CD4-positive, alpha-beta memory T cell (primary cell): Measurements from ENCODE around the gene TRIM41. TPM values are rescaled to one million over a fixed set of nuclear protein-coding genes. Genes with fewer than 3 reads are reported as not detected.
"Not testable (repeated sequence)": the region's sequence is repeated elsewhere in the genome, so short reads cannot be mapped to it uniquely, and the experiment has no call there.

Experiments used
- CTCF ChIA-PET: fragments of 350-600 bp; sonication (Branson Sonifier 250); formaldehyde crosslinking; loops from one replicate; lab custom pipeline; 2021; ENCODE audit warnings: inconsistent platforms; ENCODE audit not compliant: partially characterized antibody; lab: Charles Lee
- POLR2A ChIA-PET: fragments of 350-600 bp; sonication (Branson Sonifier 250); formaldehyde crosslinking; loops from one replicate; lab custom pipeline; 2021; ENCODE audit not compliant: partially characterized antibody; lab: Charles Lee
- DNase-seq, 5 donors: peaks; one replicate each; pipeline versions ENCODE4 v3.0.0 to v3.0.0-alpha.2; 2020 to 2022; ENCODE audit warnings: mixed read lengths in 1 of 5
- H3K27ac ChIP-seq: one replicate; pipeline ENCODE4 v1.7.0; 2013; ENCODE audit warnings: low read depth, low read length
- H3K27me3 ChIP-seq: 2 replicates; pipeline ENCODE4 v1.7.0; 2013; ENCODE audit warnings: mild to moderate bottlenecking, low read length, moderate library complexity; ENCODE audit not compliant: insufficient read depth
- H3K36me3 ChIP-seq: 2 replicates; pipeline ENCODE4 v1.7.0; 2013; ENCODE audit warnings: mild to moderate bottlenecking, low read length, moderate library complexity; ENCODE audit not compliant: insufficient read depth
- H3K4me1 ChIP-seq: 2 replicates; pipeline ENCODE4 v1.7.0; 2013; ENCODE audit warnings: mild to moderate bottlenecking, low read length, moderate library complexity; ENCODE audit not compliant: insufficient read depth
- H3K4me3 ChIP-seq, 2 donors: one replicate each; pipeline ENCODE4 v1.7.0; 2013; ENCODE audit warnings: low read length in 2 of 2, mild to moderate bottlenecking in 1 of 2
- H3K9me3 ChIP-seq, 2 donors: one replicate each; pipeline ENCODE4 v1.7.0; 2013; ENCODE audit warnings: low read length in 2 of 2, control low read depth in 1 of 2; ENCODE audit not compliant: control insufficient read depth in 1 of 2
- H3K27ac Mint-ChIP-seq, 7 donors: one replicate each; pipeline ENCODE4 v1.8.0; 2020 to 2021; ENCODE audit warnings: mixed read lengths in 7 of 7, mild to moderate bottlenecking in 6 of 7, inconsistent platforms in 3 of 7, moderate library complexity in 3 of 7
- H3K27me3 Mint-ChIP-seq, 2 donors: one replicate each; pipeline ENCODE4 v1.8.0; 2020 to 2021; ENCODE audit warnings: mixed read lengths in 2 of 2
- H3K36me3 Mint-ChIP-seq, 2 donors: one replicate each; pipeline ENCODE4 v1.8.0; 2020 to 2021; ENCODE audit warnings: mixed read lengths in 2 of 2, inconsistent platforms in 1 of 2, mild to moderate bottlenecking in 1 of 2
- H3K4me1 Mint-ChIP-seq, 4 donors: one replicate each; pipeline ENCODE4 v1.8.0; 2020 to 2021; ENCODE audit warnings: mixed read lengths in 4 of 4, mild to moderate bottlenecking in 1 of 4
- H3K4me3 Mint-ChIP-seq, 8 donors: one replicate each; pipeline ENCODE4 v1.8.0; 2020 to 2021; ENCODE audit warnings: mixed read lengths in 8 of 8, mild to moderate bottlenecking in 7 of 8, moderate library complexity in 6 of 8, inconsistent platforms in 3 of 8
- H3K9me3 Mint-ChIP-seq, 8 donors: one replicate each; pipeline ENCODE4 v1.8.0; 2020 to 2021; ENCODE audit warnings: mixed read lengths in 8 of 8, mild to moderate bottlenecking in 5 of 8, inconsistent platforms in 3 of 8, moderate library complexity in 1 of 8
- intact Hi-C: fragments of 100-400 bp; cut with micrococcal nuclease; formaldehyde crosslinking; loops from one replicate; pipeline ENCODE4 v1.15.1; 2023
- polyA plus RNA-seq, 2 donors: library from polyadenylated mRNA; unstranded; fragments of 300-500 nt; fragmentation: Illumina TruSeq; gene quantifications; one replicate each; pipeline ENCODE4 v1.2.3, GENCODE V29; 2021
- total RNA-seq, 2 experiments: library from RNA; stranded (reverse); gene quantifications; one replicate each; pipeline ENCODE4 v1.2.3, GENCODE V29; 2021

The TRIM41 gene
- total and polyA plus RNA-seq, 4 experiments from 2014 or later = 1.7 to 40.7 (median 20.9) TPM

DNA sequence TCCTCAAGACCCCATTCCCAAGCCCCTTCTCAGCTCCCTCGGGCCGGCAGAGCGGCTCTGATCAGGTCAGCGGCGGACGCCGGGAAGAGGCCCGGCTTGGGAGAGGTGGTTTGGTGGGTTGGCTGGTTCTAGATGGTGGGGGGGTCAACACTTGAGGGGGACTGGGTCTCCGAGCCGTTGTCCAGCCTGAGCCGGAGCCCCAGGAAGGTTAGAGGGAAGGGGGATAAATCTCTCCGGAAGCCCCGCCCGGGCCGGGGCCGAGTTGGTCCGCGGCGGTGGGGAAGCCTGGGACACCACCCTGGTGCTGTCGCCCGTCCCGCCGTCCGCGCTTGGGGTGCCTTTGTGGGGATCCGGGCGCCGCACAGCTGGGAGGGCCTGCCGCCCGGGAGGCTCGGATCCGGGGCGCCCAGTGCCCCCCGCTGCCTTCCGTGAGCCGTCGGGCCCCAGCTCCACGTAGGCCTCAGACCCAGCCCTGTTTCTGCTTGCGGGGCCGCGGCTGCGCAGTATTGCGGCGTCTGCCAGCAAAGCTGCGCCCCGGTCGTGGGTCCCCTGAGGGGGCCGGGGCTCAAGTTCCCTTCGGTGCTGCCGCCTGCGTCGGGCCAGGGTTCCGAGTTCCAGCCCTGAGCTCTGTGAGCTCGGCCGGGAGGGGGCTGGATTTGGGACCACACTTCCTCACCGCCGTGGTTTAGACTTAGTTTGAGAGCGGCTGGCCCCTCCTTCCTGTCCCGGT, 38.4 kb downstream of the TRIM41 start:
- peak overlapping the region in 1 of 2 donors; percentile 81 for H3K4me3 ChIP-seq
- H3K27ac ChIP-seq = peak overlapping the region; percentile 99
- H3K9me3 ChIP-seq = no peaks in the 10 kb centered on the region
- intact Hi-C loops = loop anchor here (1.0 to 5.0 kb wide), 5 partner anchors 17 to 449 kb away; partner anchors contain the start of gene TRIM41
- H3K27me3 ChIP-seq = no peaks in the 10 kb centered on the region
- no peaks in the 10 kb centered on the region for H3K9me3 Mint-ChIP-seq
- peak in 4 of 5 donors; percentile 80 to 85 (median 84) for DNase-seq
- peak overlapping the region; percentile 97 to 99 (median 99) for H3K27ac Mint-ChIP-seq
- no peaks in the 10 kb centered on the region for H3K27me3 Mint-ChIP-seq
- ChIA-PET POLR2A (interaction anchor here (0.8 to 10.9 kb wide), 26 partner anchors 10 to 1638 kb away, joined by 3 to 397 read pairs (median 7); partner anchors contain the start of genes HNRNPH1, RACK1, TRIM41 and TRIM7), CTCF (interaction anchor here (0.7 to 3.6 kb wide), 10 partner anchors 10 to 101 kb away, joined by 3 to 29 read pairs (median 10); partner anchors contain the start of genes RACK1 and TRIM41)
- H3K4me1 ChIP-seq = peaks cover 46% of the 10 kb centered on the region
- peak overlapping the region; percentile 96 to 100 (median 99) for H3K4me3 Mint-ChIP-seq
- H3K36me3 Mint-ChIP-seq = peaks cover 15 to 32% of the 10 kb centered on the region in 2 donors
- H3K36me3 ChIP-seq = peaks cover 8% of the 10 kb centered on the region
- H3K4me1 Mint-ChIP-seq = peaks cover 33 to 52% (median 42%) of the 10 kb centered on the region in 4 donors

DNA sequence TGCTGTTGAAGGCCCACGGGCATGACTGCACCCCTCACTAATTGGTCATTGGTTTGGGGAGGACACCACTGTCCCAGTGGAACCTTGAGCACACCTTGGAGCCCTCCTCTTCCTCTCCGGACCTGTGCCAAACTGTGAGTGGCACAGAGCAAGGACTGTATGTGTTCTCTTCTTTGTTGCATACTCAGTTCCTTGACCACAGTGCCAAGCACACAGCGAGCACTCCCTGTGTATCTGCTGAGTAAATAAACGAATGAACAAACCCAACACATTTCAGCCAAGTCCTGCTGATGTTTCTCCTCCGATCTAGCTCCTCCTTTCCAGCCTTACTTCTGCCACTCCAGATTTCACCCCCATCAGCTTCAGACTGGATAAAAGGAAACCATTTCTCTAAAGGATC, 40.6 kb downstream of the TRIM41 start:
- no peaks in the 10 kb centered on the region for H3K27me3 ChIP-seq
- H3K27ac ChIP-seq = no peak overlapping the region
- DNase-seq = no peak
- no peak overlapping the region for H3K4me3 ChIP-seq
- CTCF ChIA-PET = no interaction called here
- peak overlapping the region in 5 of 8 donors; percentile 9 to 57 (median 46) for H3K4me3 Mint-ChIP-seq
- peak overlapping the region in 5 of 7 donors; percentile 3 to 97 (median 62) for H3K27ac Mint-ChIP-seq
- no peaks in the 10 kb centered on the region for H3K9me3 ChIP-seq
- intact Hi-C loops = loop anchor here (5.0 kb wide), 1 partner anchor 451 kb away; no protein-coding TSS in a partner anchor
- H3K9me3 Mint-ChIP-seq = no peaks in the 10 kb centered on the region
- peaks cover 7 to 22% of the 10 kb centered on the region in 2 donors for H3K36me3 Mint-ChIP-seq
- H3K36me3 ChIP-seq = peaks cover 8% of the 10 kb centered on the region
- no peaks in the 10 kb centered on the region for H3K27me3 Mint-ChIP-seq
- peaks cover 25% of the 10 kb centered on the region for H3K4me1 ChIP-seq
- POLR2A ChIA-PET = interaction anchor here (5.7 to 10.9 kb wide), 2 partner anchors 18 to 73 kb away, joined by 144 to 397 read pairs; partner anchors contain the start of gene RACK1
- peaks cover 20 to 32% (median 25%) of the 10 kb centered on the region in 4 donors for H3K4me1 Mint-ChIP-seq

DNA sequence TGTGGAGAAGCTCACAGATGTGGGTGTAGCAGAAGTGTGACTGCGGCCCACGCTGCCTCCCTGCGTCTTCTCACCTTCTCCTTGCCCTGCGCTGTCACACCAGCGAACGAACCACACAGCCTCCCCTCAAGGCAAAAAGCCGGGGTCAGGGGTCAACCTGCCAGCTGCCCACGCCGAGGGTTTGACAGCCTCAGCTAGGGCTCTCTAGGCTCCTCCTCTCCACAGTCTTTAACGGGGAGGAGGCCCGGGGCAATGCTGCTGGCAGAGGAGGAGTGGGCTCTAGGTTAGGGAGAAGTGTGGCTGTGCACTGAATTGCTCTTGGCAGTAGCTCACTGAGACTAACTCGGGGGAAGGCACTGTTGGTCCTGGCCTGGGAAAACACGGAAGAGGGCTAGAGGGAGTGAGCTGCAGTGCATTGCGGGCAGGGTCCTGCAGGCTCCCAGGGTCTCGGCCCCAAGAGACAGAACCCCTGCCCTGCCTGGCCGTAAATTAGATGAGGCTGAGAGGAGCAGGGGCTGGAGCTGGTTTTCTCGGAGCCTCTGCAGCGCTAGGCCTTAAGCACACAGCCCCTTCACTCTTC, 42.1 kb downstream of the TRIM41 start:
- peak overlapping the region in 2 of 7 donors; percentile 40 to 65 for H3K27ac Mint-ChIP-seq
- Histone ChIP-seq H3K36me3 (peaks cover 8% of the 10 kb centered on the region), H3K27ac (no peak overlapping the region), H3K9me3 (no peaks in the 10 kb centered on the region), H3K4me3 (no peak overlapping the region), H3K4me1 (peaks cover 9% of the 10 kb centered on the region), H3K27me3 (no peaks in the 10 kb centered on the region)
- H3K36me3 Mint-ChIP-seq = peaks cover 7 to 18% of the 10 kb centered on the region in 2 donors
- peaks cover 6 to 16% (median 10%) of the 10 kb centered on the region in 4 donors for H3K4me1 Mint-ChIP-seq
- no peaks in the 10 kb centered on the region for H3K9me3 Mint-ChIP-seq
- ChIA-PET POLR2A (interaction anchor here (5.7 to 10.9 kb wide), 2 partner anchors 20 to 75 kb away, joined by 144 to 397 read pairs; partner anchors contain the start of gene RACK1), CTCF (no interaction called here)
- intact Hi-C loops = no loop called here
- no peaks in the 10 kb centered on the region for H3K27me3 Mint-ChIP-seq
- DNase-seq = no peak
- no peak overlapping the region for H3K4me3 Mint-ChIP-seq

DNA sequence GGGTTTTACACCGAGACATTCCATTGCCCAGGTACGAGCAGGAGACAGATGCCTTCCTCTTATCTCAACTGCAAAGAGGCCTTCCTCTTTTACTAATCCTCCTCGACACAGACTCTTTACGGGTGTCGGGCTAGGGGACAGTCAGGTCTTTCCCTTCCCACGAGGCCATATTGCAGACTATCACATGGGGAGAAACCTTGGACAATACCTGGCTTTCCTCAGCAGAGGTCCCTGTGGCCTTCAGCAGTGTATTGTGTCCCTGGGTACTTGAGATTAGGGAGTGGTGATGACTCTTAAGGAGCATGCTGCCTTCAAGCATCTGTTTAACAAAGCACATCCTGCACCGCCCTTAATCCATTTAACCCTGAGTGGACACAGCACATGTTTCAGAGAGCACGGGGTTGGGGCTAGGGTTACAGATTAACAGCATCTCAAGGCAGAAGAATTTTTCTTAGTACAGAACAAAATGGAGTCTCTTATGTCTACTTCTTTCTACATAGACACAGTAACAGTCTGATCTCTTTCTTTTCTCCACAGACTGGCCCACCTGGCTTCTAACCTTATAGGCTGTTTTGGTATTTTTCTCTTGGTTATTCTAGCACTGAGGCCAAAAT, 44.3 kb downstream of the TRIM41 start:
- H3K9me3 ChIP-seq, H3K27ac ChIP-seq, POLR2A ChIA-PET, CTCF ChIA-PET, H3K4me3 ChIP-seq, H3K9me3 Mint-ChIP-seq, DNase-seq, H3K4me1 ChIP-seq, H3K27me3 Mint-ChIP-seq, H3K36me3 Mint-ChIP-seq, H3K27me3 ChIP-seq, intact Hi-C loops, H3K4me1 Mint-ChIP-seq, H3K36me3 ChIP-seq: not testable (repeated sequence)
- peak overlapping the region in 1 of 8 donors; percentile 20 for H3K4me3 Mint-ChIP-seq
- peak overlapping the region in 1 of 7 donors; percentile 24 for H3K27ac Mint-ChIP-seq

DNA sequence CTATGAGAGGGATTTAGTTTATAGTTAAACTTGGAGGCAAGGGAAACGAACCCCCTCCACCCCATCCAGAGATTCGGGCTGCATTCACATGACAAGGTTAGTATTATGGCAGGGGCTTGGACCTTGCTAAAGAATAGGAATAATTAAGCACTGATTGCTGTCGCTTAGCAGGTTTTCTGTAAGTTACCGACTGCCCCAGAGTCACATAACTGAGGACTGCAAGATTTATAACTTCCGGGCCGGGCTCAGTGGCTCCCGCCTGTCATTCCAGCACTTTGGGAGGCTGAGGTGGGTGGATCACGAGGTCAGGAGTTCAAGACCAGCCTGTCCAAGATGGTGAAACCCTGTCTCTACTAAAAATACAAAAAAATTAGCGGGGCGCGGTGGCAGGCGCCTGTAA, 44.8 kb downstream of the TRIM41 start:
- POLR2A ChIA-PET = not testable (repeated sequence)

DNA sequence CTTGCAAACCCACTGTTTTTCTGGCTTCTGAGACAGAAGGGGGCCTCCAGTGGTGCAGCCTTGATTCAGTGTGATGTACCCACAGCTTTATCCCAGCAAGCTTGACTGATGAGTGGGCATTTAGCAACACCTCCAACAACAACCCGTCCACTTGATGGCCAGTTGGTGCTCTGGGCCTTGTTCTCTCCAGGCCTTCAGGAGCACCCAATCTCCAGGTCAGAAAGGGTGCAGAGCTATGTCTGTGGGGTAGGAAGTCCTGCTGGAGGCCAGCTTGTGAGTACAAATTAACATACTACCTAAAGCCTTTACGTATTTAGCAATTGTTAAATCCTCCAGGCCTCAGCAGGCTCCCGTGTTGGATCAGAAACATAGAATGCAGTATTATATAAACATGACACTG, 48.0 kb downstream of the TRIM41 start:
- Mint-ChIP-seq H3K4me3 (no peak overlapping the region), H3K36me3 (no peaks in the 10 kb centered on the region), H3K9me3 (no peaks in the 10 kb centered on the region), H3K4me1 (no peaks in the 10 kb centered on the region), H3K27me3 (no peaks in the 10 kb centered on the region), H3K27ac (no peak overlapping the region)
- intact Hi-C loops = no loop called here
- H3K4me1 ChIP-seq = no peaks in the 10 kb centered on the region
- H3K27ac ChIP-seq = no peak overlapping the region
- DNase-seq = no peak
- ChIA-PET CTCF (interaction anchor here (1.0 kb wide), 1 partner anchor 10 kb away, joined by 3 read pairs; the partner anchor contains the start of gene TRIM52), POLR2A (interaction anchor here (0.5 to 1.1 kb wide), 3 partner anchors 9 to 64 kb away, joined by 3 to 4 read pairs (median 4); no protein-coding TSS in a partner anchor)
- no peak overlapping the region for H3K4me3 ChIP-seq
- no peaks in the 10 kb centered on the region for H3K9me3 ChIP-seq
- H3K36me3 ChIP-seq = no peaks in the 10 kb centered on the region
- H3K27me3 ChIP-seq = no peaks in the 10 kb centered on the region

More for the DNA sequence above, 44.8 kb downstream of the TRIM41 start:
- H3K36me3 Mint-ChIP-seq, H3K36me3 ChIP-seq, H3K4me1 ChIP-seq, H3K27ac ChIP-seq, H3K4me3 ChIP-seq, DNase-seq, H3K9me3 Mint-ChIP-seq, H3K27me3 ChIP-seq, H3K4me1 Mint-ChIP-seq, H3K9me3 ChIP-seq, H3K27me3 Mint-ChIP-seq, CTCF ChIA-PET, H3K27ac Mint-ChIP-seq, intact Hi-C loops: not testable (repeated sequence)
- peak overlapping the region in 1 of 8 donors; percentile 20 for H3K4me3 Mint-ChIP-seq

DNA sequence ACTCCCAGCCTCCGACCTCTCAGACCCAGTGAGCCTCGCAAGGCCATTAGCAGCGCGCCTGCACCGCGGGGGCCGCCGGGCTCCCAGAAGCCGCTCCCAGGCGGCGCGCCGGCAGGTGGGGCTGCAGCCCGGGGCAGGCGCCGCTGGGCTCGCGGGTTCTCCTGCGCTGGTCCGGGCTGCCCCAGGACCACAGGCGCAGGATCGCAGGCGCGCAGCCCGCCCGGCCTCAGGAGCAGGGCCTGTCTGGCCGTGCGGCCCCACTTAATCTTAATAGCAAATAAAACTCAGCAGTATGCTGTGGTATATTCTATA, 50.3 kb downstream of the TRIM41 start:
- H3K27me3 ChIP-seq, POLR2A ChIA-PET, H3K36me3 Mint-ChIP-seq, H3K4me3 Mint-ChIP-seq, DNase-seq, H3K4me1 Mint-ChIP-seq, H3K27ac ChIP-seq, H3K4me1 ChIP-seq, H3K27me3 Mint-ChIP-seq, H3K36me3 ChIP-seq, H3K4me3 ChIP-seq, H3K27ac Mint-ChIP-seq, H3K9me3 ChIP-seq, H3K9me3 Mint-ChIP-seq, intact Hi-C loops, CTCF ChIA-PET: not testable (repeated sequence)
